ENCODE results near the gene LEFTY1. TPM values are rescaled to one million over a fixed set of nuclear protein-coding genes. Genes with fewer than 3 reads are reported as not detected.

Gene LEFTY1
- total and polyA plus RNA-seq, 9 of the 15 experiments (the other 6 are each of a cell fraction or from before 2014, with no cell fraction given): 0.07 to 0.24 (median 0.17) TPM; not detected in 5

DNA sequence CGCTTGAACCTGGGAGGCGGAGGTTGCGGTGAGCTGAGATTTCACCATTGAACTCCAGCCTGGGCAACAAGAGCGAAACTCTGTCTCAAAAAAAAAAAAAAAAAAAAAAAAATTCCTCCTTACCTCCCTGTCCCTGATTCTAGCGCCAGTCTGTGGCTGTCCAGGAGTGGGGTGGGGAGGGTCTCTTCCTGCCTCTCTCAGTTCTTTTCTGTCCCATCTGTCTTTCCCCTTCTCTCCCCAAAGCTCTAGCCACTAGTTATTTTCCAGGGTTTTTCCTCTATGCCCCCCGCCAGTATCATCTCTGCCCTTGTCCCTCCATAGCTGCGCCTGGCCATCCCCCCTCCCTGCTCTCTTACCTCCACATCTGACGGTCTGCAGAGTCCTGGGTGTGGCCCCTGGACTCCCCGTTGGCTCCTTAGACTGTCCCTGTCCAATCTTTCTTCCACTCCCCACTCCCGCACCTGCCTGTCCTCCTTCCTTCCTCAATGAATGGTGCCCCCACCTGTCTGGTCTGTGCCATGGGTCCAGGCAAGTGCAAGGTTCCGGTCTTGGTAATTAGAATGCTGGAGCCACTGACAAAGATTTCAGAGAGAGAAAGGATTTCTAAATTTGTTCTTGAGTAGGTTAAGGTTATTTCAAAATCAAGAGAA lies 5.2 kb downstream of the LEFTY1 start:
- no peak overlapping the region; the same call in 1 of the 2 replicates for H3K4me2 ChIP-seq (ENCODE audit: insufficient read depth, low read length)
- BruUV-seq (replicated peaks): no TSS peak
- peaks cover 44% of the 10 kb centered on the region for H3K79me2 ChIP-seq (ENCODE audit: control insufficient read depth, insufficient read depth, low read length)
- POLR2A ChIA-PET: interaction anchor here (0.6 to 4.1 kb wide), 9 partner anchors 13 to 483 kb away, joined by 3 to 37 read pairs (median 4); no protein-coding TSS in a partner anchor
- no peak overlapping the region for H3K27ac ChIP-seq (ENCODE audit: extremely low read depth, low read depth, low read length)
- intact Hi-C loops (cut with micrococcal nuclease): loop anchor here (2.0 to 5.0 kb wide), 3 partner anchors 41 to 239 kb away; partner anchors contain the start of gene PYCR2
- H3K9me1 ChIP-seq (ENCODE audit: control insufficient read depth, insufficient read depth, low read length): peaks cover 6% of the 10 kb centered on the region
- H3K4me1 ChIP-seq (replicated peaks in 1 of 2; ENCODE audit: control insufficient read depth in 2 of 2, insufficient read depth in 2 of 2, low read length in 2 of 2): peaks cover 23 to 62% of the 10 kb centered on the region in 2 experiments; a peak in 4 of 5 replicates
- H3K4me3 ChIP-seq: no peak overlapping the region
- H3K9me3 ChIP-seq (replicated peaks; ENCODE audit: control insufficient read depth, insufficient read depth, low read depth, low read length): no peaks in the 10 kb centered on the region
- peaks cover 18% of the 10 kb centered on the region; the same call in 1 of the 3 replicates for H3K36me3 ChIP-seq (ENCODE audit: control insufficient read depth, insufficient read depth, low read length)
- TF ChIP-seq ZNF12 (CRISPR knock-in tag; IDR thresholded peaks at IDR 0.05): 0 out of 2 replicates have a peak, but pooled peaks have one; percentile 11
- TF ChIP-seq ZNF224 (CRISPR knock-in tag; IDR thresholded peaks at IDR 0.05): no peak
- TF ChIP-seq SMARCA5 (IDR thresholded peaks at IDR 0.05): 0 out of 2 replicates have a peak, but pooled peaks have one; percentile 4
- TF ChIP-seq ZSCAN29 (IDR thresholded peaks at IDR 0.05): no peak
- TF ChIP-seq, protein P1, sequence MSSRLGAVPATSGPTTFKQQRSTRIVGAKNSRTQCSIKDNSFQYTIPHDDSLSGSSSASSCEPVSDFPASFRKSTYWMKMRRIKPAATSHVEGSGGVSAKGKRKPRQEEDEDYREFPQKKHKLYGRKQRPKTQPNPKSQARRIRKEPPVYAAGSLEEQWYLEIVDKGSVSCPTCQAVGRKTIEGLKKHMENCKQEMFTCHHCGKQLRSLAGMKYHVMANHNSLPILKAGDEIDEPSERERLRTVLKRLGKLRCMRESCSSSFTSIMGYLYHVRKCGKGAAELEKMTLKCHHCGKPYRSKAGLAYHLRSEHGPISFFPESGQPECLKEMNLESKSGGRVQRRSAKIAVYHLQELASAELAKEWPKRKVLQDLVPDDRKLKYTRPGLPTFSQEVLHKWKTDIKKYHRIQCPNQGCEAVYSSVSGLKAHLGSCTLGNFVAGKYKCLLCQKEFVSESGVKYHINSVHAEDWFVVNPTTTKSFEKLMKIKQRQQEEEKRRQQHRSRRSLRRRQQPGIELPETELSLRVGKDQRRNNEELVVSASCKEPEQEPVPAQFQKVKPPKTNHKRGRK (tag; IDR thresholded peaks at IDR 0.05): 0 out of 2 replicates have a peak, but pooled peaks have one; percentile 21
- TF ChIP-seq, protein P2, sequence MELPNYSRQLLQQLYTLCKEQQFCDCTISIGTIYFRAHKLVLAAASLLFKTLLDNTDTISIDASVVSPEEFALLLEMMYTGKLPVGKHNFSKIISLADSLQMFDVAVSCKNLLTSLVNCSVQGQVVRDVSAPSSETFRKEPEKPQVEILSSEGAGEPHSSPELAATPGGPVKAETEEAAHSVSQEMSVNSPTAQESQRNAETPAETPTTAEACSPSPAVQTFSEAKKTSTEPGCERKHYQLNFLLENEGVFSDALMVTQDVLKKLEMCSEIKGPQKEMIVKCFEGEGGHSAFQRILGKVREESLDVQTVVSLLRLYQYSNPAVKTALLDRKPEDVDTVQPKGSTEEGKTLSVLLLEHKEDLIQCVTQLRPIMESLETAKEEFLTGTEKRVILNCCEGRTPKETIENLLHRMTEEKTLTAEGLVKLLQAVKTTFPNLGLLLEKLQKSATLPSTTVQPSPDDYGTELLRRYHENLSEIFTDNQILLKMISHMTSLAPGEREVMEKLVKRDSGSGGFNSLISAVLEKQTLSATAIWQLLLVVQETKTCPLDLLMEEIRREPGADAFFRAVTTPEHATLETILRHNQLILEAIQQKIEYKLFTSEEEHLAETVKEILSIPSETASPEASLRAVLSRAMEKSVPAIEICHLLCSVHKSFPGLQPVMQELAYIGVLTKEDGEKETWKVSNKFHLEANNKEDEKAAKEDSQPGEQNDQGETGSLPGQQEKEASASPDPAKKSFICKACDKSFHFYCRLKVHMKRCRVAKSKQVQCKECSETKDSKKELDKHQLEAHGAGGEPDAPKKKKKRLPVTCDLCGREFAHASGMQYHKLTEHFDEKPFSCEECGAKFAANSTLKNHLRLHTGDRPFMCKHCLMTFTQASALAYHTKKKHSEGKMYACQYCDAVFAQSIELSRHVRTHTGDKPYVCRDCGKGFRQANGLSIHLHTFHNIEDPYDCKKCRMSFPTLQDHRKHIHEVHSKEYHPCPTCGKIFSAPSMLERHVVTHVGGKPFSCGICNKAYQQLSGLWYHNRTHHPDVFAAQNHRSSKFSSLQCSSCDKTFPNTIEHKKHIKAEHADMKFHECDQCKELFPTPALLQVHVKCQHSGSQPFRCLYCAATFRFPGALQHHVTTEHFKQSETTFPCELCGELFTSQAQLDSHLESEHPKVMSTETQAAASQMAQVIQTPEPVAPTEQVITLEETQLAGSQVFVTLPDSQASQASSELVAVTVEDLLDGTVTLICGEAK (IDR thresholded peaks at IDR 0.05): no peak
- TF ChIP-seq, protein P2 (CRISPR knock-in tag; IDR thresholded peaks at IDR 0.05): no peak
- FAIRE-seq: no peak
- no peaks in the 10 kb centered on the region for H3K27me3 ChIP-seq (ENCODE audit: control insufficient read depth in 2 of 2, insufficient read depth in 2 of 2, low read length in 2 of 2)
- no peak for ATAC-seq
- 75% methylated on average over 11 of the region's 11 CpGs for WGBS (ENCODE audit: insufficient coverage, low coverage, missing lambda C conversion rate)
- H2AFZ ChIP-seq (ENCODE audit: low read depth, low read length): no peak overlapping the region
- peak in 3 of 4 experiments; percentile 32 to 45 (median 43) for DNase-seq (ENCODE audit: extremely low read depth in 1 of 4, low spot score in 3 of 4)
- in situ Hi-C loops (cut with MboI): no loop called here
- peak overlapping the region in 1 of 2 experiments; percentile 97; a peak in 1 of 4 replicates for H3K9ac ChIP-seq (ENCODE audit: insufficient read depth in 1 of 2, low read depth in 2 of 2, low read length in 2 of 2)
- peaks cover 15% of the 10 kb centered on the region; the same call in 1 of the 2 replicates for H4K20me1 ChIP-seq (replicated peaks; ENCODE audit: control insufficient read depth, insufficient read depth, low read length)
- CTCF ChIA-PET (ENCODE audit: low intra/inter-chr PET ratio): interaction anchor here (0.6 kb wide), 1 partner anchor 17 kb away, joined by 4 read pairs; no protein-coding TSS in a partner anchor

Measured in K562 (cell line).